ENCODE results near the gene PPP1R3D. TPM values are rescaled to one million over a fixed set of nuclear protein-coding genes. Genes with fewer than 3 reads are reported as not detected.
A peak's percentile ranks its signal among the peaks of the same experiment; 100 is the strongest.

The PPP1R3D gene
- total and polyA plus RNA-seq, 2 of the 13 experiments (the other 11 are each of a cell fraction or from before 2014, with no cell fraction given): 1.2 to 3.7 TPM

DNA sequence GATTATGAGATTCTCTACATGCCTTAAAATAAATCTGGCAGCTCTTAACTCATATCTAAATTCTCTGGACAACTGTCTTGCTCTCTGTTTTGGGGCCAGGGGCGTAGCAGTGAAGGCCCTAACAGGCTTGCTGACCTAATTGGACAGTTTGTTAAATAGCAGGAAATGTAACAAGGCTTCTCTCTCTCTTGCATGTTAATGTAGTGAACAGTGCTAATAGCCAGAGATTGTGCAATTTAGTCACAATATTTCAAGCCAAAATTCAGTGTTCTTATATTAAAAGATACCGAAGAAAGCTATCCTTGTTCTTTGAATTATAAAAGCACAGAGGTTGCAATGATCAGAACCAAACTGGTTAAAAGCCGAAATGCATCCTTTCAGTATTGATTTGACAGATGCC is 3.0 kb downstream of the PPP1R3D start:
- H2AFZ ChIP-seq (ENCODE audit: low read length): no peak overlapping the region
- FAIRE-seq: no peak
- POLR2A ChIA-PET: no interaction called here
- no peak overlapping the region for H3K9ac ChIP-seq (ENCODE audit: insufficient read depth, low read depth, low read length)
- DNase-seq (ENCODE audit: low spot score): no peak
- no peaks in the 10 kb centered on the region; a peak in 1 of 5 replicates for H3K36me3 ChIP-seq (replicated peaks in 1 of 2; ENCODE audit: control insufficient read depth in 1 of 2, insufficient read depth in 2 of 2, low read length in 2 of 2)
- no peaks in the 10 kb centered on the region for H4K20me1 ChIP-seq (ENCODE audit: insufficient read depth, low read length)
- H3K9me3 ChIP-seq (ENCODE audit: low read length): no peaks in the 10 kb centered on the region
- H3K79me2 ChIP-seq (ENCODE audit: insufficient read depth, low read length): peaks cover 11% of the 10 kb centered on the region
- CTCF ChIA-PET (ENCODE audit: low intra/inter-chr PET ratio, low total read pairs): no interaction called here
- peaks cover 27% of the 10 kb centered on the region for H3K4me1 ChIP-seq (ENCODE audit: insufficient read depth, low read length)
- WGBS (ENCODE audit: low lambda C conversion rate): 90% methylated on average over 3 of the region's 3 CpGs
- no peak for ATAC-seq
- no TSS peak for BruUV-seq (replicated peaks)
- in situ Hi-C loops (cut with HindIII; ENCODE audit: extremely low pct_ligation_motif_present, low pct_unique_long_range_greater_than_20kb) (no loop called here), intact Hi-C loops (cut with micrococcal nuclease; ENCODE audit: unreplicated experiment) (no loop called here)
- H3K27ac ChIP-seq (ENCODE audit: extremely low read length, insufficient read depth, low read length): no peak overlapping the region
- H3K4me2 ChIP-seq (ENCODE audit: low read depth, low read length): no peak overlapping the region
- no peaks in the 10 kb centered on the region; a peak in 1 of 5 replicates for H3K27me3 ChIP-seq (ENCODE audit: control insufficient read depth in 1 of 2, insufficient read depth in 2 of 2, low read length in 2 of 2)
- H3K4me3 ChIP-seq (replicated peaks in 1 of 3; ENCODE audit: insufficient read depth in 1 of 3, low read depth in 2 of 3, low read length in 3 of 3): no peak overlapping the region
- TF ChIP-seq ZHX2 (IDR thresholded peaks at IDR 0.05; ENCODE audit: low read depth): no peak
- no peak for TF ChIP-seq ZHX2 (CRISPR knock-in tag; IDR thresholded peaks at IDR 0.05; ENCODE audit: borderline replicate concordance)
- no peak for TF ChIP-seq ZC3H13 (CRISPR knock-in tag; IDR thresholded peaks at IDR 0.05)
- TF ChIP-seq FLYWCH1 (CRISPR knock-in tag; IDR thresholded peaks at IDR 0.05): no peak
- TF ChIP-seq CEBPB (IDR thresholded peaks at IDR 0.05; ENCODE audit: borderline replicate concordance, low read depth, low read length): peak; percentile 71

Measured in HepG2 (cell line).